Mucosa of rectum (tissue), 2 donors: Measurements from ENCODE around the gene WDR82.

Source experiments
- H3K27ac ChIP-seq, 2 donors: one replicate each; pipeline ENCODE4 v1.7.0; 2013; ENCODE audit warnings: inconsistent platforms in 2 of 2, low read depth in 2 of 2, low read length in 2 of 2
- H3K27me3 ChIP-seq, 2 donors: one replicate each; pipeline ENCODE4 v1.7.0; 2013; ENCODE audit warnings: low read length in 2 of 2; ENCODE audit not compliant: control insufficient read depth in 2 of 2, insufficient read depth in 2 of 2
- H3K36me3 ChIP-seq, 2 donors: one replicate each; pipeline ENCODE4 v1.7.0; 2013; ENCODE audit warnings: low read length in 2 of 2; ENCODE audit not compliant: control insufficient read depth in 2 of 2, insufficient read depth in 2 of 2
- H3K4me1 ChIP-seq, 2 donors: one replicate each; pipeline ENCODE4 v1.7.0; 2013; ENCODE audit warnings: low read length in 2 of 2, mild to moderate bottlenecking in 1 of 2; ENCODE audit not compliant: control insufficient read depth in 2 of 2, insufficient read depth in 2 of 2
- H3K4me3 ChIP-seq, 2 donors: one replicate each; pipeline ENCODE4 v1.7.0; 2013; ENCODE audit warnings: low read length in 2 of 2
- H3K9ac ChIP-seq, 2 donors: one replicate each; pipeline ENCODE4 v1.7.0; 2013; ENCODE audit warnings: low read length in 2 of 2, low read depth in 1 of 2, mild to moderate bottlenecking in 1 of 2
- H3K9me3 ChIP-seq, 2 donors: one replicate each; pipeline ENCODE4 v1.7.0; 2013; ENCODE audit warnings: low read length in 2 of 2; ENCODE audit not compliant: control insufficient read depth in 2 of 2
- donor health status: healthy.
- donor health status: Normal muscosa, but diverticular disease.

WDR82 gene

GRCh38 chr3:52308308-52308707 lies 29.9 kb upstream of the WDR82 start:
- H3K9ac ChIP-seq: no peak overlapping the region
- H3K27ac ChIP-seq: no peak overlapping the region

GRCh38 chr3:52306978-52307377 lies 28.5 kb upstream of the WDR82 start:
- no peak overlapping the region for H3K4me3 ChIP-seq
- H3K27me3 ChIP-seq: no peaks in the 10 kb centered on the region
- H3K9me3 ChIP-seq: no peaks in the 10 kb centered on the region
- no peak overlapping the region for H3K9ac ChIP-seq
- no peak overlapping the region for H3K27ac ChIP-seq
- peaks cover 20 to 32% of the 10 kb centered on the region in 2 donors for H3K4me1 ChIP-seq
- H3K36me3 ChIP-seq: peaks cover 0 to 2% of the 10 kb centered on the region in 2 donors

More at GRCh38 chr3:52308308-52308707, 29.9 kb upstream of the WDR82 start:
- Histone ChIP-seq H3K36me3 (peaks cover 0 to 2% of the 10 kb centered on the region in 2 donors), H3K4me1 (peaks cover 22 to 35% of the 10 kb centered on the region in 2 donors), H3K4me3 (no peak overlapping the region), H3K9me3 (no peaks in the 10 kb centered on the region), H3K27me3 (no peaks in the 10 kb centered on the region)

- H3K4me3 ChIP-seq: no peak overlapping the region
- H3K4me1 ChIP-seq: peaks cover 20 to 32% of the 10 kb centered on the region in 2 donors
- no peak overlapping the region for H3K9ac ChIP-seq
- H3K36me3 ChIP-seq: peaks cover 0 to 2% of the 10 kb centered on the region in 2 donors
- H3K9me3 ChIP-seq: no peaks in the 10 kb centered on the region
- H3K27me3 ChIP-seq: no peaks in the 10 kb centered on the region
- H3K27ac ChIP-seq: peak overlapping the region; percentile 9 to 14
Measured at GRCh38 chr3:52305926-52306325, 27.5 kb upstream of the WDR82 start.

- H3K9me3 ChIP-seq: no peaks in the 10 kb centered on the region
- no peaks in the 10 kb centered on the region for H3K27me3 ChIP-seq
- H3K36me3 ChIP-seq: no peaks in the 10 kb centered on the region
- H3K9ac ChIP-seq: no peak overlapping the region
- no peak overlapping the region for H3K27ac ChIP-seq
- peaks cover 20 to 32% of the 10 kb centered on the region in 2 donors for H3K4me1 ChIP-seq
- no peak overlapping the region for H3K4me3 ChIP-seq
Measured at GRCh38 chr3:52303811-52304210, 25.4 kb upstream of the WDR82 start.

GRCh38 chr3:52302426-52303145 lies 24.1 kb upstream of the WDR82 start:
- peaks cover 19 to 25% of the 10 kb centered on the region in 2 donors for H3K4me1 ChIP-seq
- no peaks in the 10 kb centered on the region for H3K27me3 ChIP-seq
- H3K9ac ChIP-seq: no peak overlapping the region
- no peak overlapping the region for H3K4me3 ChIP-seq
- no peaks in the 10 kb centered on the region for H3K9me3 ChIP-seq
- H3K27ac ChIP-seq: no peak overlapping the region
- no peaks in the 10 kb centered on the region for H3K36me3 ChIP-seq

- H3K27ac ChIP-seq: no peak overlapping the region
- H3K27me3 ChIP-seq: no peaks in the 10 kb centered on the region
- H3K36me3 ChIP-seq: peaks cover 0 to 4% of the 10 kb centered on the region in 2 donors
- H3K9ac ChIP-seq: no peak overlapping the region
- peaks cover 0 to under 1% of the 10 kb centered on the region in 2 donors for H3K4me1 ChIP-seq
- H3K4me3 ChIP-seq: no peak overlapping the region
- H3K9me3 ChIP-seq: no peaks in the 10 kb centered on the region
Measured at GRCh38 chr3:52299879-52300611, 21.6 kb upstream of the WDR82 start.

- no peak overlapping the region for H3K4me3 ChIP-seq
- no peaks in the 10 kb centered on the region for H3K4me1 ChIP-seq
- no peaks in the 10 kb centered on the region for H3K9me3 ChIP-seq
- peaks cover 0 to 10% of the 10 kb centered on the region in 2 donors for H3K36me3 ChIP-seq
- H3K9ac ChIP-seq: no peak overlapping the region
- H3K27ac ChIP-seq: no peak overlapping the region
- no peaks in the 10 kb centered on the region for H3K27me3 ChIP-seq
Measured at GRCh38 chr3:52299247-52299878, 20.9 kb upstream of the WDR82 start.

- Histone ChIP-seq H3K27me3 (no peaks in the 10 kb centered on the region), H3K4me1 (no peaks in the 10 kb centered on the region), H3K27ac (no peak overlapping the region), H3K9me3 (no peaks in the 10 kb centered on the region), H3K36me3 (peaks cover 3 to 17% of the 10 kb centered on the region in 2 donors), H3K9ac (no peak overlapping the region), H3K4me3 (no peak overlapping the region)
Measured at GRCh38 chr3:52298149-52299098, 20.0 kb upstream of the WDR82 start.

- Histone ChIP-seq H3K9me3 (no peaks in the 10 kb centered on the region), H3K4me1 (no peaks in the 10 kb centered on the region), H3K27me3 (no peaks in the 10 kb centered on the region), H3K27ac (no peak overlapping the region), H3K4me3 (no peak overlapping the region), H3K9ac (no peak overlapping the region), H3K36me3 (peaks cover 12 to 25% of the 10 kb centered on the region in 2 donors)
Measured at GRCh38 chr3:52297242-52298148, 19.0 kb upstream of the WDR82 start.
